Fibroblast of gingiva (primary cell): Measurements from ENCODE around the gene CALCOCO1.
"Not testable (repeated sequence)": the region's sequence is repeated elsewhere in the genome, so short reads cannot be mapped to it uniquely, and the experiment has no call there.

Experiments used
- DNase-seq: peaks from one replicate; pipeline ENCODE4 v3.0.0-alpha.2; 2011; ENCODE audit warnings: low read depth

The CALCOCO1 gene

DNA sequence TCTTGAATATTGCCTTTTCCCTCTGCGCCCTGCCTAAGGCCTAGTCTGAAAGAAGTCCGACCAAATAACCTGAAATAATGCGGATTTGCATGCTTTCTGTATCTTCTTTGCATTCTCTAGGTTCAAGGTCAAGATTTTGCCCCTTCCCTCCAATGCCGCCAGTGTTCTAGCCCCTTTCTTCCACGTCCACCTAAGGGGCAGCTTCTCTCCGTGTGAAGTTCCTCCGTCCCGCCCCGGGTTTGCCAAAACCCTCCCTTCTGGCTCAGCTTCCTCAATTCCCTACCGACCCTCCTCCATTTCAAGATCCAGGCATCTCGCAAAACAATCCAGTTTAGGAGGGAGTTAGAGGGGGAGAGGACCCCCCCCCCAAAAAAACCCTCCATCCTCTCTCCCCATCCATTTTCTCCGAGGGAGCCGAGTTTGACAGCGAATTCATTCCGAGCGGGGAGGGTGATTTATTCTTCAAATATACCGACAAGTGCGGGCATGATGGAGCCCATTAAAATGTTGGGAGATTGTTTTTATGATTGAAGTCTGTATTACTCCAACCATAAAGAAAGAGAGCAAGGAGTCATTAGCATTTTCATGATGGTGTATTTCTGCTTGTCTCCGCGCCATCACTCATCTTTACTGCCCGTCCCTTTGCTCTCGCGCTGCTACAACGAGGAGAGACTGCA lies 30.5 kb downstream of the CALCOCO1 start:
- no peak for DNase-seq

DNA sequence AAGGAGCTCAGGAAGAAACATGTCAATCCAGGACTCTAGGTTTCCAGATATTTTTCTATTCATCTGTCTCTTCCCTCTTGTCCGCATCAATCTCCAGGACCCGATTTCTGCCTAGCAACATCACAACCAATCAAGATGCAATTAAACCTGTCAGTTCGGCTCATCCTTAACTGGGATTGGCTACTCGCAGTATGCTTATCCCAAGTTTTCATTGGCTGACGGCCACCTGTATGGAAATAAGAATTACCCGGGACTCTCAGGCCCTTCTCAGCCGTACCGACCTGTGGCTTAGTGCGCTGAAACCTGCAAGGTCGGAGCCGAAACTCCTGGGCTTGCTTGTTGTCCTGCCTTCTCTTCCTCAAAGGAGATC lies 31.0 kb downstream of the CALCOCO1 start:
- DNase-seq = peak; percentile 73

DNA sequence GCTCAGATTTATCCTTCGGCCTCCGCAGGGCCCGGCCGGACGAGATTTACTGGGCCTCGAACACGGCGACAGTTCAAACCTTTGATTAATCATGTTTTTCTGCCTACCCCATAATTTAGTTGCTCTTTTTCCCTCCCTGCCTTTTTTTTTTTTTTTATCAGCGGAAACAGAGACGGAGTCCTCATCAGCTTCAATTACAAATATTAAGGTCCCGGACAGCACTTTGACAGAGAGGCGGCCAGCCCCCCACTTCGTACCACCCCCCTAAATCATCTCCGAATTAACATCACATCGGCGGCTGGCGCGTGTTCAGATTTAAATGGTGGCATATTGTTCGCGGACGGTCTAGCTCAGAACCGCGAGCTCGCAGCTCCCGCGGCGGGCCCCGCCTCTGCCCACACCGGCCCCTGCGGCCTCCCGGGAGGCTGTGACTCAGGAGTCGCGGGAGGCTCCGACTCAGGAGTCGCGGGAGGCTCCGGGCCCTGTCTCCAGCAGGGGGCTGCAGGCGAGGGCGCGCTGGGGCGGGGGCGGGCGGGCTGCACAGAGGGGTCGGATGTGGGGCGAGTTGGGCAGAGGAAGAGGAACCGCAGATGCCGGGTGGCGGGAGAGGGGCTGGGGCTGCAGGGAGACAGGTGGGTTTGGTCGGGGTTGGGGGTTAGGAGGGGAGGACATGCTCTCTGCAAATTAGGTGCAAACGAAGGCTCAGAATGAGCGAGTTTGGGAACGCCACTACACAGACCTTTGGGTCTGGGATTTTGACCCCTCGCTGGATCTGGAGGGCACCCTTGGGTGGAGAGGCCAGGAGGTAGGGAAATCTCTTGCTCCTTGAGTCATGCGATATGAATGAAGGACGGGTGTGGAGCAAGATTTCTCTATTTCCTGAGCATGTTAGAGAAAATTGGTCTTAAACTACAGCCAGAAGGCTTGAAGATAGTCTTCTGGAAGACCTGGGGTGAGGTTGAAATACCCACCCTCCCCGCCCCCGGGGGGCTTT lies 31.8 kb downstream of the CALCOCO1 start:
- peak; percentile 40 for DNase-seq

DNA sequence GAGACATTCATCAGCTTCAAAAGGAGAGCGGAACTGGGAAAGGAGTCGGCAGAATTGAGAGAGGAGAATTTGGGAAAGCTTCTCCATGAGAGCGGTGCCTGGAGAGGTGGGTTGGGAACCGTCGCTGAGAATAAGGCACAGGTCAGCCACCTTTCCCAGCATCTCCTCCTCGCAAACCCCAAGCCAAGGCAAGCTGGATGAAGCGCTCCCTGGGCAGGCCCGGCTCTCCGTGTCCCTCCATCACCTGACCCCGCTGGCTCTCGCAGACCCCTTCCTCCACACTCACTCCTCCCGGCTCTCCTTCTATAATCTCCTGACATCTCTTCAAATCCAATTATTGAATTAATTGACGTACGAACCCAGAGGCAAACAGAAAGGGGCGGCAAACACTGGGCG lies 32.5 kb downstream of the CALCOCO1 start:
- no peak for DNase-seq

DNA sequence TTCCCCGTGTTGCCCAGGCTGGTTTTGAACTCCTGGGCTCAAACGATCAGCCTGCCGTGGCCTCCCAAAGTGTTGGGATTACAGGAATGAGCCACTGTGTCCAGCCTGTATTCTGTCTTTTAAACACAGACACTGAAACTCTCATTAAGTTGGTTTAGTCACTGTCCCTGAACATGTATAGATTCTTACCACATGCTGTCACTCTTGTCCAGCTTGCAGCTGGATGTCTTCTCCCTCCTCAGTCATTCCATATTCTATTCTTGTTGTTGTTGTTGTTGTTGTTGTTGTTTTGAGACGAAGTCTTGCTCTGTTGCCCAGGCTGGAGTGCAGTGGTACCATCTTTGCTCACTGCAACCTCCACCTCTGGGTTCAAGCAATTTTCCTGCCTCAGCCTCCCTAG lies 39.1 kb downstream of the CALCOCO1 start:
- no peak for DNase-seq

DNA sequence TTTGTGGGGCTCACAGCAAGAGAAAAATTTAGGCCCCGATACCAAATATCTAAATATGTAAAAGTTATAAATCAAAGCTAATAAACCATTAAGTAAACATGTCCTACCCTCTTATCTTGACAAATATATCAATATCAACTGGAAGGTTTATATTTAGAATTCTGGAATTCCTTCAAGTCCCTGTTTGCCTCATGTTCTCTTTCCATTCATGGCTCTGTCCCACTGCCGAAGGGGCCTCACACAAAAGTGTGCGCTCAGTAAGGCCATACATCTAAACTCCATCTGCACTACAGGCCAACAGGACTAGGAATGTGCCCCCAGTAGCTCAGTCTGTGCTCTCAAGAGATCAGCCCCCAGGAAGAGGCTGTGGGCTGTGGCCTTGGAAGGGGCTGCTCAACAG lies 40.8 kb downstream of the CALCOCO1 start:
- DNase-seq = no peak

DNA sequence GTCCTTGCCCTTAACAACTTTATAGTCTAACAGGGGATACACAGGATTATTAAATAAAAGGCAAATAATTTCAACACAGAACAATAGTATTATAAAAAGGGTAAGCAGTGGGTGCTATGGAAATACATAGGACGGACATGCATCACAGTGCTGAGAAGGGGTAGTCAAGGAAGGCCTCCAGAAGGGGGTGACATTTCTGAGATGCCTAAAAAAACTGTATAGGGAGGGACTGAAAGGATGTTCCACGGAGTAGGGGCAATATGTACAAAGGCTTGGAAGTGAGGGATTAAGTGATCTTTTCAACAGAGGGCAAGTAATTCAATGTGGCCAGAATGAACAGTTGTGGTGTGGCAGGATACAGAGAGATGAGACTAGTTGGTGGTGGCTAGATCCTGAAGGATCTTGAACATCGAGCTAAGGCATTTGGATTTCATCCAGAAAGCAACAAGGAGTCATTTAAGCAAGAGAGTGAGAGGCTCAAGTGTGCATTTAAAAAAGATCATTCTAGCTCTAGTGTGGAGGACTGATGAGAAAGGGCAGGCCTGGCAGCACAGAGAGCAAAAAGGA lies 42.5 kb downstream of the CALCOCO1 start:
- DNase-seq = no peak

DNA sequence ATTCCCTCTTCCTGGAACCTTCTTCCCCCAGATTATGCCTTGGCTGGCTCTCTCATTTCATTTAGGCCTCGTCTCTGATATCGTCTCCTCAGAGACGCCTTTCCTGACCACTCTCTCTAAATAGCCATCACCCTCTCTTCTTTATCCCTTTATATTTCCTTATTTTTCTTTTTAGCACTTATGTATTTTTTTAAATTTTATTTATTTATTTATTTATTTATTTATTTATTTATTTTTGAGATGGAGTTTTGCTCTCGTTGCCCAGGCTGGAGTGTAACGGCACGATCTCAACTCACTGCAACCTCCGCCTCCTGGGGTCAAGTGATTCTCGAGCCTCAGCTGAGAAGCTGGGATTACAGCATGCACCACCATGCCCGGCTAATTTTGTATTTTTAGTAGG lies 43.3 kb downstream of the CALCOCO1 start:
- DNase-seq = no peak

DNA sequence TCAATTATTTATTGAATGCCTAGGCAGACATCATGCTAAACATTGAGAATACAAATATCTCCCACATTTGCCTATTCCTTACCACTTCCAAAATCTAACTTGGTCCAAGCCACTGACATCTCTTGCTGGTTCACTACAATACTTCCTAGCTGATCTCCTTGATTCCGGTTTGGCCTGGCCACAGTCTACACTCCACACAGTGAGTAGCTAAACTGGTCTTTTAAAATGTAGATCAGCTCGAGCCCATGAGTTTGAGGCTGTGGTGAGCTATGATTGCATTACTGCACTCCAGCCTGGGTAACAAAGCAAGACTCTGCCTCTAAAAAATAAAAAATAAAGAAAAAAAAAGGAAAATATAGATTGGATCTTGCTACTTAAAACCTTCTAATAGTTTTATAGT lies 43.8 kb downstream of the CALCOCO1 start:
- no peak for DNase-seq

DNA sequence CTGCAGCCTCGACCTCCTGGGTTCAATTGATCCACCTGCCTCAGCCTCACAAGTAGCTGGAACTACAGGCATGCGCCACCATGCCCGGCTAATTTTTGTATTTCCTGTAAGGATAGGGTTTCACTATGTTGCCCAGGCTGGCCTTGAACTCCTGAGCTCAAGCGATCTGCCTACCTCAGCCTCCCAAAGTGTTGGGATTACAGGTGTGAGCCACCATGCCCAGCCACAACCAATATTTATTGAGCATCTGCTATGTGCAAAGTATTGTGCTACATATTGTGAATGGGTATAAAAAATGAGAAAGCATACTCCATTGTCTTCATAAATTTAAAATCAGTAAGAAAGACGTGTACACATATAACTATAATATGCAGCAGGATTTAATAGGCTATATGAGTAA lies 47.2 kb downstream of the CALCOCO1 start:
- not testable (repeated sequence) for DNase-seq

DNA sequence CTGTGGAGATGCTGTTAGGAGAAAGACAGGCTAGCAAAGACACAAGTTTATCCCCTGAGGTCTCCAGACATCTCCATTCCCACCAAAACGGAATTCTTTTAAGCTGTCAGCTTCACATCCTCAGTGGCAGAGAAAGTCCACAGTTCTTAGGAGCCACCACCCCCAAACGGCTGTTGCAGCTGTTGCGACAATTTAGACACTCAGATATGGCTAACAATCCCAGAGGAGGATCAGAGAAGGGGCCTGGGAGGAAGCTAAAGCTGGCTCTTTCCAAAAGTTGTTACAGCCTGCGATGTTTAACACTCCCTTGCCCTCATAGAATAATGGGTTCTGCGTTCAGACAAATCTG lies 49.5 kb downstream of the CALCOCO1 start:
- no peak for DNase-seq

DNA sequence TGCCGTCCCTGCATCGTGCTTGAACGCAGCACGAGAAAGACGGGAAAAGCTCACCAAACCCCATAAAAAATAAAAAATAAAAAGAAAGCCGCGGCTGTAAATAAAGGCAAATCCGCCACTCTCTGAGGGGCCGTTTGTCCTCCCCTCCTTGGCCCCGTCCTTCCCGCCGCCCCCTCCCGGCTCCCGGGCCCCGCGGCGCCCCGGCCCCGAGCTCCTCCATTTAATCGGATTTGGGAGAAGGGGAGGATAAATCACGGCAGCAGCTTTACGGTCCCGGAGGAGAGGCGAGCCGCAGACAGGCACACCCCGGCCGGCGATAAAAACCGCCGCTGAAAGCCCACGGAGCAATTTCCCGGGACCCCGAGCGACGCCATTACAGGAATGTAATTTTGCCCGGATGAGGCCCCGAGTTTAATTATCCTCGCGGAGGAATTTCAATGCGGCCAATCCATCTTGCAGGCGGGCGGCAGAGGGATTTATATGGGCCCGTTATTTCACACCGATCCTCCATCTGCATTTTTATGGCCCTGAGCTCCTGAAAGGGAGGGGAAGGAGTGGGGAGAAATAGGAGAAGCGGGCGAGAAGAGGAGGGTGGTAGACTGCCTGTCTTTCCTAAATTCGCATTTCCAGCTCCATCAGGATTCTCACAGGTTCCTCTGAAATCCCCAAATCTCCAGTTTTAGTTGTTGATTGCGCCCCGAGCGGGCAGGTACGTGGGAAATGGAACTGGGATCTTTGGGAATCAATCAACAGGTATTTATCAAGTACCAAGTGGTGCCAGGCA lies 50.0 kb downstream of the CALCOCO1 start:
- peak; percentile 22 for DNase-seq

DNA sequence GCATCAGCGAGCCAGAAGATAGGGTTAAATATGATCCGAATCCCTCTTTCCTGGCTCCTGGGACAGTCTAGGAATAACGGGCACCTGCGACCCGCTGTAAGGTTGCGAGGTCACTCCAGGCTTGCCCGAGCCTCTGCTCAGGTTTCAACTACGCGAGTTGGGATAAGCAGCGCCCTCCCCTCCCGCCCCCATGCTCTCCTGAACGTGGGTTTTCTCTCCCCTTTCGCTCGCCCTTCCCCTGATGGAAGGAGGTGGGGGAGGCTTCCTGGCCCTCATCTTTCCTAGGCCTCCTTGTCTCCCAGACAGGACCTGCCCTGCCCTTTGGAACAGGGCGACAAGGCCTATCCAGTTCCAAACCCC lies 50.6 kb downstream of the CALCOCO1 start:
- peak; percentile 38 for DNase-seq

DNA sequence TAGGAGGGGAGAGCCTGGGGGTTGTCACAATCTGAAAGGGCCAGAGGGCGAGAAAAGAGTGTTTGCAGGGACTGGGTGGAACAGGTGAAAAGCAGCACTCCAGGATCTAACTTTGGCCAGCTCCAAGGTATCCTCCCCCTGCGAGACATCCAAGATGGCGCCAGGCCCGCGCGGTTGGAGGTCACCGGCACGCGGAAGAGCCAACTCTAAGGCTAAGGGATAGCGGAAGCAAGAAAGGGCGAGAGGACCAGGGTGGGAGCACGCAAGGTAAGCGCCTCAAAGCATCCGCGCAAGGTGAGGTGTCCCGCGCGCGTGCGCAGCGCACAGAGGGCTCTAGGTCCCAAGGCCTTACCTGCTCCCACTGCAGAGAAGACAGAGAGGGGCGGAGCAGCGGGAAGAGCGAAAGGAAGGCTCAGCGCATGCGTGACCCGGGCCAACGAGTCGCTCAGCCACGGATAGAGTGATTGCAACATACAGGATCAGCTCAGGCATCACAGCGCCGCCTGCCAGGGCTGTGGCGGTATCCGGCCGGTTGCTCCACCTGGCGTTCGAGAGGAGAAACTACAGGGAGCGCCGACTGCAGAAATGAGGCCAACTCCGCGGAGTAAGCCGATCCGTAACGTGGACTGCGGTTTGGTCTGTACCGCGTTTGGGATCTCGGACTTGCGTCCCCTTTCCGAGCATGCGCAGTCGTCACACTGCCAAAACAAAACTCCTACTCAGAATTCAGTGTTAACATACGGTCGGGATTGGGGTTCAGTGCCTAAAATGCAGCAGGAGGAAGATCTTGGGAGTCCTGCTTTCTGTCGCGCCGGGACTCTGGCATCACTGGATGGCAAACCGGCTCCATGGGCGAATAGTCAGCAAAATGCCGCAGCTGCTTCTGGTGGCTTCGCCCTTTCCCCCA lies 51.3 kb downstream of the CALCOCO1 start, which contains the start of gene ATP5MC2:
Gene ATP5MC2, minus strand, starts transcription at position 383 of the 907 bp plus-strand sequence. CDS start 3,469 bp downstream, outside the sequence.
- peak; percentile 98 for DNase-seq

DNA sequence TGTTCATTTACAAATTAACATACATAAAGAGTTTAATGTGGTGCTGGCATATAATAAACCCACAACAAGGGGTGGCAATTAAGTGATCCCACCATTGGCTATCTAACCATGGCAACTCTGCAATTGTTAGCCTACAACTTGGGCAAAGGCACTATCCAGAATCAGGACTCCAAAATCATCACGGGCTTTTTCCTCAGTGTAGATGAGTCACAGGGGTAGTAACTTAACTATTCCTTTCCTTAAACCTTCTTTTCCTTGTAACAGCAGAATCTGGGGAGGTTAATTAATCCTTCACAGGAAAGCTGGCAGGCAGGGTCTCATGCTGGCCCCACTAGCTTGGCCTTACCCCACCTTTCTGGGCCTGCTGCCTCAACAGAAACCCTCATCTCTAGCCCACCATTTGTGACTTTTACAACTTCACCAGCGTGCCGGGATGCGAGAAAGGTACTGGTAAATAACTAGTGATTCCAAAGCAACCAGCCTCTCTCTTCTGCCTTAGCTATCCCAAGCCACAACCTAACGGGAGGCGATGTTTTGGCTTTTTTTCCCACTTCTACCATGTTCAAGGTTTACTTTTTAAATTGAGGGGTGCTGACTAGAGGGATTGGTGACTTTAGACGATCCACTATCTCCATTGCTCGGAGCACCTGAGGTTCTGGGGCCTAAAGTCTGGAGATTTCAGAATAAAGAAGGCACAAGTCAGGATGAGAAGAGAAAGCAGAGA lies 52.1 kb downstream of the CALCOCO1 start:
- DNase-seq = no peak

DNA sequence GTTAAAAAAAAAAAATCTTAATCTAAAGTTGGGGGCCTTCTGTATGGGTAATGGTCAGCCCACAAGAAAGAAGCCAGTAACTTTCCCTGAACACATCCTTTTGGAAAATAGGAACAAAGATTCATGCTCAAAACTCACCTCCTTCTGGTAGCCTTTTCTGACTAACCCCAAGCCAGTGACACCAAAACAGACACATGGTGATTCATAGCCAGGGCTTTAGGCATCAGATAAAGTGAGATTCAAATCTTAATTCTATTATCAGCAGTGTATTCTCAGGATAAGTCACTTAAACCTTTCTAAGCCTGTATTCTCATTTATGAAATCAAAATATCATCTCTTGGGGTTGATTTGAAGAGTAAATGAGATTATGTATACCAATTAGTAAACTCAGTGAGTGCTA lies 56.3 kb downstream of the CALCOCO1 start:
- no peak for DNase-seq

DNA sequence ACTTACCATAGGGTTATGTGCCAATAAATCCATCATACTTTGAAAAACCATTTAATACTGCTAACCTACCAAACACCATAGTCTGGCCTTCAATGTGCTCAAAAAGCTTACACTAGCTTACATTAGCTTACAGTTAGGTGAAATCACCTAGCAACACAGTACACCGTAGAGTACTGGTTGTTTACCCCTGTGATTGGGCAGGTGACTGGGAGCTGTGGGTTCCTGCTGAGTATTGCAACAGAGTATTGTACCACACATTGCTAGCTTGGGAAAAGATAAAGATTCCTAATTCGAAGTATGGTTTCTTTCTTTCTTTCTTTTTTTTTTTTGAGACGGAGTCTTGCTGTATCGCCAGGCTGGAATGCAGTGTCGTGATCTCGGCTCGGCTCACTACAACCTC lies 56.9 kb downstream of the CALCOCO1 start:
- no peak for DNase-seq

DNA sequence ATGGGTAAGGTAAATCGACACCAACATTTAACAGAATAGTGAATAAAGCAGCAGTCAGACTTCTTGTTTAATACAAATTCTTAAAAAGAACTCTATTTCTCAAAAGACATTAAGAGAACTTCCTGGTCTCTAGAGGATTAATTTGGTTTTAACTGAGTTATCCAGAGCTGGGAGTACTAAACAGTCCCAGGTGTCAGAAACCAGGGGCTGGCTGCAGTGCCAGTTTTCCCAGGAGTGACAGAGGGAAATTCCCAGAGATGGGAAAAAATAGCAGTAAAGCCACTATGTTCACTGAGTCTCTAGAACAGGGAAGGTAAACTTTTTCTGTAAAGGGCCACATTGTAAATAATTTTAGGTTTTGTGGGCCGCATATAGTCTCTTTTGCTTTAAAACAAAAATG lies 60.2 kb downstream of the CALCOCO1 start:
- no peak for DNase-seq

DNA sequence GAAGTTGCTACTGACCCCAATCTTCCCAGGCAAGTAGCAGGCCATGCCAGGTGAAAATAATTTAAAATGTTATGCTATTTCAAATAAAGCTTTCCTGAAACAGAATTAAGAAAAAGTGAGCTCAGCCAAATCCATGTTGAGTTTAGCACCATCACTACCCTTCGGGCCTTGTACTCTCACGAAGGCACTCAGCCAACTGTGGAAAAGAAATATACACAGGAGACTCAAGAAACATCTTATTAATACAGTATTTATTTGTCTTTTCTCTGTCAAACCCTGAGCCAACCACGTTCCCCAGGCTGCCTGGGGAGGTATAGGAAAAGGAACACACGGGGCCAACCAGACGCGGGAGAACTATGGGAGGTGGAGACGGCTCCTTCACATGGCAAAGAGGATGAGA lies 62.3 kb downstream of the CALCOCO1 start:
- peak; percentile 27 for DNase-seq

DNA sequence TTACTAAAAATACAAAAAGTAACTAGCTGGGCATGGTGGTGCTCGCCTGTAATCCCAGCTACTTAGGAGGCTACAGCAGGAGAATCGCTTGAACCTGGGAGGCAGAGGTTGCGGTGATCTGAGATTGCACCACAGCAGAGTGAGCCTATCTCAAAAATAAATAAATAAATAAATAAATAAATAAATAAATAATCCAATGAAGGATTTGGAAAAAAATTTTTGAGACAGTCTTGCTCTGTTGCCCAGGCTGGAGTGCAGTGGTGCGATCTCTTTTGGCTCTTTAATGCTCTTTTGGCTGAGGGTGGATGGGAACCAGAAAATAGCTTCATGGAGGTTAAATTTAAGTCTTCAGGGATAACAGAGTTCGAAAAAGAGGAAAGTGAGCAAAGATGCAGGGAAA lies 63.1 kb downstream of the CALCOCO1 start:
- no peak for DNase-seq

DNA sequence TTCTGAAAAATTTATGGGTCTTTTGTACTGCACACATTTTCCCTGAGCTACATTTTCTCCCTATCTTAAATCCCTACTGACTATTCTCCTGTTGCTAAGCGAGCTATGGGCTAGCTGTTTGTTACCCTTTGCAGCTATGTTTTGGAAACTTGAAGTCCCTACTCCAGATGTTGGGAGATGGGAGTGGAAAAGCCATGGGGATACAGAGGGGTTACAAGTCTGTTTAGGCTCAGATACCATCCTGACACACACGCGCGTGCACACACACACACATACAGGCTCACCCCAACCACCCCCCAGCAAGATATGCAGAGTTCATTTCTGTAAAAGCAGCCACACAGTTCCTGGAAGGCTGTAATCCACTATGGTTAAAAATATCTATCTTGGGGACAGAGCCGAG lies 67.2 kb downstream of the CALCOCO1 start:
- DNase-seq = peak; percentile 58
